T-helper 1 cell treated with Interleukin-12 subunit alpha and Interleukin-12 subunit beta and Interleukin-4 antibody, amounts not matched to agents 30 μg/mL and 1 μg/mL, for 36 hours (primary cell): ENCODE data around the gene MEFV.
"Not testable (repeated sequence)": the region's sequence is repeated elsewhere in the genome, so short reads cannot be mapped to it uniquely, and the experiment has no call there.

Experiments used
- H3K27ac Mint-ChIP-seq: one replicate; pipeline ENCODE4 v1.8.0; 2021; ENCODE audit warnings: mild to moderate bottlenecking, mixed read lengths
- H3K27me3 Mint-ChIP-seq: one replicate; pipeline ENCODE4 v1.8.0; 2021; ENCODE audit warnings: low read depth, mixed read lengths
- H3K36me3 Mint-ChIP-seq: one replicate; pipeline ENCODE4 v1.8.0; 2021; ENCODE audit warnings: low read depth, mixed read lengths
- H3K4me1 Mint-ChIP-seq: one replicate; pipeline ENCODE4 v1.8.0; 2021; ENCODE audit warnings: low read depth, mixed read lengths
- H3K4me3 Mint-ChIP-seq: one replicate; pipeline ENCODE4 v1.8.0; 2021; ENCODE audit warnings: mild to moderate bottlenecking, moderate library complexity, mixed read lengths
- H3K9me3 Mint-ChIP-seq: one replicate; pipeline ENCODE4 v1.8.0; 2021; ENCODE audit warnings: mixed read lengths

The MEFV gene

DNA sequence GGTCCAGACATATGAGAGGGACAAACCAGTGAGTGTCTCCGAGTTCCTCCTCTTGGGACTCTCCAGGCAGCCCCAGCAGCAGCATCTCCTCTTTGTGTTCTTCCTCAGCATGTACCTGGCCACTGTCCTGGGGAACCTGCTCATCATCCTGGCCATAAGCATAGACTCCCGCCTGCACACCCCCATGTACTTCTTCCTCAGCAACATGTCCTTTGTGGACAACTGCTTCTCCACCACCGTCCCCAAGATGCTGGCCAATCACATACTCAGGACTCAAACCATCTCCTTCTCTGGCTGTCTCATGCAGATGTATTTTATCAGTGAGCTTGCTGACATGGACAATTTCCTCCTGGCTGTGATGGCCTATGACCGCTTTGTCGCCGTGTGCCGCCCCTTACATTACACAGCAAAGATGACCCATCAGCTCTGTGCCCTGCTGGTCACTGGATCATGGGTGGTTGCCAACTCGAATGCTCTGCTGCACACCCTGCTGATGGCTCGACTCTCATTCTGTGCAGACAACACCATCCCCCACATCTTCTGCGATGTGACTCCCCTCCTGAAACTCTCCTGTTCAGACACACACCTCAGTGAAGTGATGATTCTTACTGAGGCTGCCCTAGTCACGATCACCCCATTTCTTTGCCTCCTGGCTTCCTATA lies 40.7 kb downstream of the MEFV start:
- peak overlapping the region; percentile 54 for H3K4me3 Mint-ChIP-seq
- H3K36me3 Mint-ChIP-seq: peaks cover 43% of the 10 kb centered on the region
- H3K27ac Mint-ChIP-seq: peak overlapping the region; percentile 95
- H3K27me3 Mint-ChIP-seq: no peaks in the 10 kb centered on the region
- H3K4me1 Mint-ChIP-seq: peaks cover 32% of the 10 kb centered on the region
- H3K9me3 Mint-ChIP-seq: peaks cover 64% of the 10 kb centered on the region

DNA sequence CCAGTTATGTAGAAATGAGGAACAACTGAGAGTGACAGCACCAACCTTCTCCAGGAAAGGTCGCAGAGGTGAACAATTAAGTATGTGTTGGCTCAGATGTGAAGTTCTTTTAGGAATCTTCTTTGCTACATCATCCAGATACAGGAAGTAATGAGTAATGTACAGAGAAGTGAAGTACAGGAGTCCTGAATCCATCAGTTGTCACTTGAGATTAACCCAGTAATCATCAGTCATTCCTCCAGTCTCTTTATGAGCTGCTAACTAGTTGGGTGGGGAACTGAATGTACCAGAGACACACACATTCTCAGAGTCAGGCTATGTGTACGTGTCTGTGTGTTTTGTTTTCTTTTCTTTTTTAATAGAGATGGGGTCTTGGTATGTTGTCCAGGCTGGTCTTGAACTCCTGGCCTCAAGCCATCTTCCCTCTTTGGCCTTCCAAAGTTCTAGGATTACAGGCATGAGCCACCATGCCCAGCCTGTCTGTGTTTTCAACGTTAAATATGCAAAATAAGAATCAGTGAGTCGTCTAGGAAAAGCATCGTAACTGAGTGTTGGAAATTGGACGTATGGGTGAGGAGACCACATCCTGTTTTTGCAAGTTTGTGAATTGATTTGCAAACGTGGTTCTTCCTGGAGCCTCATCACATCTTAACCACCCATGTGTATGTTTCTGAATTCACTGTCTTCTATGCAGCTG lies 41.4 kb downstream of the MEFV start:
- Mint-ChIP-seq H3K4me3 (peak overlapping the region; percentile 54), H3K9me3 (peaks cover 70% of the 10 kb centered on the region), H3K27ac (peak overlapping the region; percentile 95), H3K4me1 (peaks cover 32% of the 10 kb centered on the region), H3K27me3 (no peaks in the 10 kb centered on the region), H3K36me3 (peaks cover 42% of the 10 kb centered on the region)

DNA sequence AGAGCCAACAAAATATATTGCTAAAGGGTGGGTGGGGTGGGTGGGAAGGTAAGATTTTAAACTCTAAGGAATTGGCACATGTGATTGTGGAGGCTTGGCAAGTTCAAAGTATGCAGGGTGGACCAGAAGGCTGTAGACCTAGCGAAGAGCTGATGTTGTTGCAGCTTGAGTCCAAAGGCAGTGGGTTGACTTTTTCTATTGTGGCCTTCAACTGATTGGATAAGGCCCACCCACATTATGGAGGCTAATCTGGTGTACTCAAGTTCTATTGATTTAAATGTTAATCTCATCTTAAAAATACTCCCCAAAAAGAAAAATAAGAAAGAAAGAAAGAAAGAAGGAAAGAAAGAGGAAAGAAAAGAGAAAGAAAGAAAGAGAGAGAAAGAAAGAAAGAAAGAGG lies 43.9 kb downstream of the MEFV start:
- peaks cover 33% of the 10 kb centered on the region for H3K36me3 Mint-ChIP-seq
- no peaks in the 10 kb centered on the region for H3K27me3 Mint-ChIP-seq

DNA sequence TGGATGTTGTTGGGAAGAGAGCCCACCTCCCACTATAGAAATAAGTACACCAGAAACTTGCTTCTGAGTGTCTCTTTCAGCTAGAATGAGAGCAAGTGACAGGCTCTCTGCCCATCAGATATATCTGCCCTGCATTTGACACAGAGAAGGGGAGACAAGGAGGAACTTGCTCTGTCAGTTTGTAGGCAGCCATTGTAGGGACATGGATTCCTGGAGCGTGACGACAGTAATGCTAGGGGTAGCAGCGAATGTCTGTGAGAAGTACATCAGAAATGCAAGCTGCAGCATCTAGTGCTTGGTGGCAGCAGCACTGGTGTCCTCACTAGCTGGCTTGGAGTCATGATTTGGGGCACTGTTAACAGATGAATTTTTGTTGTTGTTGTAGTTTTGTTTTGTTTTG lies 44.4 kb downstream of the MEFV start:
- H3K9me3 Mint-ChIP-seq: peaks cover 69% of the 10 kb centered on the region
- no peak overlapping the region for H3K4me3 Mint-ChIP-seq

More for the DNA sequence above, 43.9 kb downstream of the MEFV start:
- Mint-ChIP-seq H3K9me3 (peaks cover 68% of the 10 kb centered on the region), H3K27ac (peak overlapping the region; percentile 7), H3K4me1 (peaks cover 28% of the 10 kb centered on the region), H3K4me3 (no peak overlapping the region)

DNA sequence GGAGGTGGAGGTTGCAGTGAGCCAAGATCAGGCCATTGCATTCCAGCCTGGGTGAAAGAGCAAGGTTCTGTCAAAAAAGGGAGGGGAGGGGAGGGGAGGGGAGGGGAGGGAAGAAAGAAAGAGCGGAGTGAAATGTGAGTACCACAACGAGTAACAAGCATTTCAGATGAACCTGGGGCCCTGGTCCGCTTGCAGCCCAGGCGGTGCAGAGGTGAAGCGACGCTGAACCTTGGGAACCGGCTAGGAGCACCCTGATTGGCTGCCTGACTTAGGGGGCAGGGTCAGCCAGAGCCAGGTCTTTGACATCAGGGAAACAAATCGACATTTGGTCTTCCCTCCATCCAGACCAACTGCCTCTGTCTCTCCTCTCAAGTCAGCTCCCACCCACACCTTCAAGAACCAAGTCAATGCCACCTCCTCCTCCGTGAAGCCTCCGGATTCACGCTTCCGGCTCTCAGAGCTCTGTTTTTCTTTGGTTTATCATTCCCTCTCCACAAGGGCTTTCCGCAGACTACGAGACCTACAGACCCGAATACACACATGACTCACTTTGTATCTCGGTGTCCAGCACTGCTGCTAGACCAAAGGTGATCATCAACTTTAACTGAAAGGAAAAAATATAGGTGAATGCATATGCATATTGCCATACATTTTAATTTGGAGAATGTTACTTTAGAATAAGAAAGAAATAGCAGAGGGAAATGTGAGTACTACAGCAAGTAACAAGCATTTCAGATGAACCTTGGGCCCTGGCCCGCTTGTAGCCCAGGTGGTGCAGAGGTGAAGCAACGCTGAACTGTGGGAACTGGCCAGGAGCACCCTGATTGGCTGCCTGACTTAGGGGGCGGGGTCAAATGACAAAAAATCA lies 49.1 kb downstream of the MEFV start:
- Mint-ChIP-seq H3K9me3 (peaks cover 60% of the 10 kb centered on the region), H3K36me3 (peaks cover 2% of the 10 kb centered on the region), H3K27ac (no peak overlapping the region), H3K4me1 (no peaks in the 10 kb centered on the region), H3K4me3 (no peak overlapping the region), H3K27me3 (peaks cover 5% of the 10 kb centered on the region)

More for the DNA sequence above, 44.4 kb downstream of the MEFV start:
- H3K36me3 Mint-ChIP-seq: peaks cover 32% of the 10 kb centered on the region
- peaks cover 27% of the 10 kb centered on the region for H3K4me1 Mint-ChIP-seq
- no peak overlapping the region for H3K27ac Mint-ChIP-seq
- H3K27me3 Mint-ChIP-seq: no peaks in the 10 kb centered on the region

DNA sequence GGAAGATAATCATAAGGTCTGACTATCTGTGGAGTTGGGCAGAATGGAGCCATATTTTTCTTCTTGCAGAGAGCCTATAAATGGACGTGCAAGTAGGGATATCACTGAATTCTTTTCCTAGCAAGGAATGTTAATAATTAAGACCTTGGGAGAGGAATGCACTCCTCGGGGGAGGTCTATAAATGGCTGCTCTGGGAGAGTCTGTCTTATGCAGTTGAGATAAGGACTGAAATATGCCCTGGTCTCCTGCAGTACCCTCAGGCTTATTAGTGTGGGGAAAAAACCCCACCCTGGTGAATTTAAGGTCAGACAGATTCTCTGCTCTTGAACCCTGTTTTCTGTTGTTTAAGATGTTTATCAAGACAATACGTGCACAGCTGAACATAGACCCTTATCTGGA lies 50.5 kb downstream of the MEFV start:
- not testable (repeated sequence) for H3K27me3 Mint-ChIP-seq, H3K4me3 Mint-ChIP-seq, H3K27ac Mint-ChIP-seq

DNA sequence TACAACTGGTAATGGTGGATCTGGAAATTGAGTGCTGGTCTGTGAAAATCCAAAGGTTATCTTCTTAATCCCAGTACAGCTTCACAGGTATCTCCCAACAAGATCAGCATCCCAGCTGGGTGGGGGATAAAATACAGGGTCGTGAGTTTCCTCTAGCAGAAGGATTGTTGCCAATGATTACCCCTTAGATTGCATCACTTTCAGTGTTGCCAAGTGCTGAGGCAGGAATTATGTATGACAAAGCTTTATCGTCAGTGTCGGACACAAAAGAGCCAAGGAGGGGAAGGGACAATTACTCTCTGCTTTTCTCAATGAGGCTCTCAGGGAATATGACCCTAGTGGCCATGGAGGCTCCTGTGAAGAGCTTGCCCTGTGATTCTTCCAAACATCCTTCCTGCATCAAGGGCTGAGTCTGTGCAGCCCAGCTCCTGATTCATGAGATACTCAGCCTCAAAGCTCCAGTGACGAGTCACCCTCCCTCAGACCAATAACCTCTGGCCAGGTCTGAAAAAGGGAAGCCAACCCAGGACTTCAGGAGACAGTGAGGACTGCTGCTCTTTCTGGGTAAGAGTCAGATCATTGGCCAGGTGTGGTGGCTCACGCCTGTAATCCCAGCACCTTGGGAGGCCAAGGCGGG lies 53.4 kb downstream of the MEFV start:
- Mint-ChIP-seq H3K27ac (no peak overlapping the region), H3K4me1 (no peaks in the 10 kb centered on the region), H3K27me3 (peaks cover 18% of the 10 kb centered on the region), H3K36me3 (no peaks in the 10 kb centered on the region), H3K9me3 (peaks cover 35% of the 10 kb centered on the region), H3K4me3 (no peak overlapping the region)

More for the DNA sequence above, 50.5 kb downstream of the MEFV start:
- H3K4me1 Mint-ChIP-seq, H3K36me3 Mint-ChIP-seq: not testable (repeated sequence)
- peaks cover 50% of the 10 kb centered on the region for H3K9me3 Mint-ChIP-seq

DNA sequence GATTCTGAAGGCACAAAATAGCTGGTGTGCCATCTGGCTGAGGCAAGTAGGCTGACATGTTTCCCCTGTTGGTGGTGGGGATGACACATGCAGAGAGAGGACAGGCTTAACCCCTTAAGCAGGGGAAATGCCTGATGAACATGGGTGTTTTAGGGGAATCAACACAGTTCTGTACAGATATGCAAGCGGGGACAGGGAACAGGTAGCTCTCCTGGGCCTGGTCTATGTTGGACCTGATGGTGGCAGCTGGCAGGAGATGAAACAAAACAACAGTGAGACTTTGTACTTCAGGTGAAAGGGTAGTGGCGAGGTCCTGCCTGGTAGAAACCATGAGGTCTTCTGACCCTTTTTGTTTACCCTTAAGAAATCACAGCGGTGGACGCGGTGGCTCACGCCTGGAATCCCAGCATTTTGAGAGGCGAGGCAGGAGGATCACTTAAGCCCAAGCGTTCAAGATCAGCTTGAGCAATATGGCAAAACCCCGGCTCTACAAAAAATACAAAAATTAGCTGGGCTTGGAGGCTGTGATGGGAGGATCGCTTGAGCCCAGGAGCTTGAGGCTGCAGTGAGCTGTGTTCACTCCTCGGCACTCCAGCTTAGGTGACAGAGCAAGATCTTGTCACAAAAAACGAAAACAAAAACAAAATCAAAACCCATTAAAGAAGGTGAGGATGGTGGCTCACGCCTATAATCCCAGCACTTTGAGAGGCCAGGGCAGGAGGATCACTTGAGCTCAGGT lies 57.9 kb downstream of the MEFV start:
- Mint-ChIP-seq H3K27me3 (peaks cover 20% of the 10 kb centered on the region), H3K4me3 (no peak overlapping the region), H3K9me3 (peaks cover 11% of the 10 kb centered on the region), H3K36me3 (no peaks in the 10 kb centered on the region), H3K4me1 (no peaks in the 10 kb centered on the region), H3K27ac (no peak overlapping the region)

DNA sequence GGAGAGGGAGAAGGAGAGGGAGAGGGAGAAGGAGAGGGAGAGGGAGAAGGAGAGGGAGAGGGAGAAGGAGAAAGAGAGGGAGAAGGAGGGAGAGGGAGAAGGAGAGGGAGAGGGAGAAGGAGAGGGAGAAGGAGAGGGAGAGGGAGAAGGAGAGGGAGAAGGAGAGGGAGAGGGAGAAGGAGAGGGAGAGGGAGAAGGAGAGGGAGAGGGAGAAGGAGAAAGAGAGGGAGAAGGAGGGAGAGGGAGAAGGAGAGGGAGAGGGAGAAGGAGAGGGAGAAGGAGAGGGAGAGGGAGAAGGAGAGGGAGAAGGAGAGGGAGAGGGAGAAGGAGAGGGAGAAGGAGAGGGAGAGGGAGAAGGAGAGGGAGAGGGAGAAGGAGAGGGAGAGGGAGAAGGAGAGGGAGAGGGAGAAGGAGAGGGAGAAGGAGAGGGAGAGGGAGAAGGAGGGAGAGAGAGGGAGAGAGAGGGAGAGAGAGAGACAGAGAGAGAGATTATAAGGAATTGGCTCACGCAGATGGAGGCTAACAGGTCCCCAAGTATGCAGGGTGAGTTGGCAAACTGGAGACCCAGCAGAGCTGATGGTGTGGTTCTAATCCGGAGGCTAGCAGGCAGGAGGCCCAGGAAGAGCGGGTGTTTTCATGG lies 58.6 kb downstream of the MEFV start:
- not testable (repeated sequence) for H3K4me3 Mint-ChIP-seq, H3K27ac Mint-ChIP-seq, H3K4me1 Mint-ChIP-seq, H3K36me3 Mint-ChIP-seq
- Mint-ChIP-seq H3K9me3 (peaks cover 11% of the 10 kb centered on the region), H3K27me3 (peaks cover 20% of the 10 kb centered on the region)

DNA sequence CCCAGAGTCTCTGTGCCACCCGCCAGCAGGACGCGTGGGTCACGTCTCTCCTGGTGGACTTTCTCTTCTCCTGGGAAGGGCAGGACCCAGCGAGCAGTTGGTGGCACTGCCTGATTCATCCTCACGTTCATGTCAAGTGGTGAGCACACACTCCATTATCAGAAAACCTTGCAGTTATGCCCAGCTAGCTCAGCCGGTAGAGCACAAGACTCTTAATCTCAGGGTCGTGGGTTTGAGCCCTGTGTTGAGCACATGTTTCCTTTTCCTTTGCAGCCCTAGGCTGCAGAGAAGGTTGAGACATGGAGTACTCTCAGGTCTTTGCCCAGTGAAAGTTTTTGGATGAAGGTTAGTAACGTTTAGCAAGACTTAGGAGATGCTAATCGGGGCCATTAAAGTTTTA lies 60.5 kb downstream of the MEFV start:
- H3K4me3 Mint-ChIP-seq: no peak overlapping the region
- peaks cover 2% of the 10 kb centered on the region for H3K36me3 Mint-ChIP-seq
- no peak overlapping the region for H3K27ac Mint-ChIP-seq

DNA sequence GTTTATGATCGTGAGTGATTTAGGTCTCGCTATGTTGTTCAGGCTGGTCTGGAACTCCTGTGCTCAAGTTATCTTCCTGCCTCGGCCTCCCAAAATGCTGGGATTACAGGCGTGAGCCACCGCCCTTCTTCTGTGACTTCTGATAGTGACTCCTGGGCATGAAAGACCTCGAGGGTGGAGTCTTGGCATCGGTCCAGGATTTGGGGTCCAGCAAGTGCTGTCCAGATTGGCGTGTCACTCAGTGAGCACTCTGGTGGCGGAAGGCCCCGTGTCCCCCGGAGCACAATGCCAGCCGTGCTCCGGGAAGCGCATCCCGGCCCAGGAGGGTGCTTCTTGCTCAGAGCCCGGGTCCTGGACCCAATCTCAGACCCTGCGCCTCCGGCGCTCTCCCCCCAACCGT lies 61.6 kb downstream of the MEFV start:
- Mint-ChIP-seq H3K27ac (no peak overlapping the region), H3K4me3 (no peak overlapping the region), H3K36me3 (peaks cover 5% of the 10 kb centered on the region), H3K9me3 (peaks cover 17% of the 10 kb centered on the region), H3K4me1 (peaks cover 10% of the 10 kb centered on the region), H3K27me3 (peaks cover 35% of the 10 kb centered on the region)

More for the DNA sequence above, 60.5 kb downstream of the MEFV start:
- peaks cover 5% of the 10 kb centered on the region for H3K4me1 Mint-ChIP-seq
- H3K27me3 Mint-ChIP-seq: peaks cover 26% of the 10 kb centered on the region
- H3K9me3 Mint-ChIP-seq: peaks cover 15% of the 10 kb centered on the region

DNA sequence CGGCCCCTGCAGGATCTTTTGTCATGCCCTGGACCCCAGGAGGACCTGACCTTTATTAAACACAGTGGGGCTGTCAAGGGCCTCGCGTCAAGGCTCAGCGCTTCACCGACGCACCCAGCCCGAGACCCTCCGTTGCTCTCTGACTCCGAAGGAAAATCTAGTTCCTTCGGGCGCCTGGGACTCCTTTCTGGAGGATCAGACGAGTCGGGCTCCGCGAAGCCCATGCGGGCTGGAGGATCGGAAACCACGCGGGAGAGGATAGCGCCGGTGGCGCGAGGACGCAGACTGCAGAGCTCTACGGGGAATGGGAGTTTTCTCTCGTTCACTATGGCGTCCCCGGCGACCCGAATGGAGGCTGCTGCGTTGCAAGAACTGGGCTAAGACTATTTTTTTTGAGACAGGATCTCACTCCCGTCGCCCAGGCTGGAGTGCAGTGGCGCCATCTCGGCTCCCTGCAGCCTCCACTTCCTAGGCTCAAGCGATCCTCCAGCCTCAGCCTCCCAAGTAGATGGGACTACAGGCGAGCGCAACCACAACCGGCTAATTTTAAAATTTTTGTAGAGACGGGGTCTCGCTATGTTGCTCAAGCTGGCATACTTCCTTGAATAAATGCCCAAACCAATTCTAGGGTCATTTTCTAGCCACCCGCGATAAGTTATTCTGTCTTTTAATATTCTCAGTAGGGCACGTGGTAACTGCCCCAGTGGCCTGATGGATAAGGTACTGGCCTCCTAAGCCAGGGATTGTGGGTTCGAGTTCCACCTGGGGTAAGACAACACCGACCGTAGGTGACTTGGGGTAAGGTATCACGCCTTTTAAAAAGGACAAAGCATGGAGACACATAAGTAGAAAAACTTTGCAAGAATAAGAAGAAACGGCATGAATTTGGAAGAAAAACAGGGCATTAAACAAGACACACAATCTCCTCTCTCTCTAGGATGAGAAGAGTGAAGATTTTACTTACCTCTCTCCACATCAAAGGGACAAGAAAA lies 62.9 kb downstream of the MEFV start:
- Mint-ChIP-seq H3K36me3 (peaks cover 5% of the 10 kb centered on the region), H3K4me1 (peaks cover 12% of the 10 kb centered on the region), H3K27ac (no peak overlapping the region), H3K4me3 (no peak overlapping the region), H3K9me3 (peaks cover 19% of the 10 kb centered on the region), H3K27me3 (peaks cover 43% of the 10 kb centered on the region)
